H1 (cell line): ENCODE data around the gene MYLIP. TPM values are rescaled to one million over a fixed set of nuclear protein-coding genes. Genes with fewer than 3 reads are reported as not detected.

Source experiments
- BACH1 ChIP-seq: IDR thresholded peaks from 2 replicates; pipeline ENCODE4 v1.6.1; 2012; ENCODE audit warnings: low read length, improper control_type of control experiment
- EZH2 ChIP-seq: fragments of 200-600 bp; sonication (generic); IDR thresholded peaks from 2 replicates; pipeline ENCODE4 v1.7.1; 2012; ENCODE audit warnings: low read depth, mild to moderate bottlenecking, moderate library complexity, low read length, inconsistent platforms; ENCODE audit not compliant: severe bottlenecking
- GABPA ChIP-seq: IDR thresholded peaks from 2 replicates; pipeline ENCODE4 v1.6.1; 2011; ENCODE audit warnings: mild to moderate bottlenecking, low read length, moderate library complexity, borderline replicate concordance; ENCODE audit not compliant: insufficient read depth
- POLR2A ChIP-seq, 2 experiments: IDR thresholded peaks; 1 replicate in 1 of 2; 2 replicates in 1 of 2; pipeline ENCODE4 v1.6.1; 2011; ENCODE audit warnings: low read depth in 2 of 2, low read length in 2 of 2, mild to moderate bottlenecking in 2 of 2; ENCODE audit errors: control extremely low read depth in 1 of 2
- RBBP5 ChIP-seq: IDR thresholded peaks from 2 replicates; pipeline ENCODE4 v1.7.1; 2012; ENCODE audit warnings: low read depth, mild to moderate bottlenecking, inconsistent platforms, low read length, moderate library complexity, borderline replicate concordance
- SAP30 ChIP-seq: fragments of 300-600 bp; sonication (generic); IDR thresholded peaks from 2 replicates; pipeline ENCODE4 v1.7.1; 2012; ENCODE audit warnings: low read length, moderate library complexity, mild to moderate bottlenecking, inconsistent platforms; ENCODE audit not compliant: insufficient read depth, insufficient replicate concordance
- SP2 ChIP-seq: IDR thresholded peaks from 2 replicates; pipeline ENCODE4 v1.6.1; 2012; ENCODE audit warnings: mild to moderate bottlenecking, low read length, inconsistent platforms
- polyA plus RNA-seq, 7 experiments: library from polyadenylated mRNA; depleted of rRNA in 3 of 7; stranded (reverse) in 5 of 7; unstranded in 2 of 7; fragments of >200 nt in 5 of 7; fragments of 200-250 nt in 2 of 7; gene quantifications; 1 replicate in 5 of 7; 2 replicates in 1 of 7; 4 replicates in 1 of 7; pipeline versions ENCODE4 v1.2.1 to v1.2.3, GENCODE V29; 2011 to 2013; ENCODE audit warnings: missing spikeins in 2 of 7, mixed read lengths in 2 of 7
- total RNA-seq: library from RNA; stranded (reverse); fragmentation: NEBNext Ultra II Directional; extraction: Animal tissue kit (Norgen Biotek cat#: 25700); gene quantifications from 2 replicates; pipeline ENCODE4 v1.2.1, GENCODE V29; 2021

MYLIP gene
- total and polyA plus RNA-seq, 2 of the 8 experiments (the other 6 are each of a cell fraction or from before 2014, with no cell fraction given): 21.1 to 26.9 TPM

- TF ChIP-seq SAP30 (no peak), POLR2A (IDR thresholded peaks at IDR 0.05; ENCODE audit: control extremely low read depth in 1 of 2, low read depth in 2 of 2, low read length in 2 of 2) (no peak), EZH2 (no peak), RBBP5 (no peak), BACH1 (no peak), GABPA (no peak), SP2 (no peak)
- TF ChIP-seq, all 59 proteins: peak for 0
Observed at GRCh38 chr6:16127471-16127870, 1.4 kb upstream of the MYLIP start (continued).
